Endothelial cell of umbilical vein (primary cell): ENCODE data around the gene ATP8A2. TPM values are rescaled to one million over a fixed set of nuclear protein-coding genes. Genes with fewer than 3 reads are reported as not detected.

Source experiments
- BruUV-seq: library from RNA; stranded (reverse); fragments of 400-500 nt; replicated peaks from 2 replicates; lab custom pipeline; 2021; lab: Mats Ljungman, UMichigan
- CTCF ChIA-PET: fragments of 300-600, 350-600 bp; sonication (Branson Sonifier 250); formaldehyde crosslinking; loops from one replicate; lab custom pipeline; 2021; ENCODE audit warnings: antibody characterized with exemption, inconsistent platforms; lab: Charles Lee
- POLR2A ChIA-PET: fragments of 300-600, 350-600 bp; sonication (Branson Sonifier 250); formaldehyde crosslinking; loops from one replicate; lab custom pipeline; 2021; ENCODE audit warnings: antibody characterized with exemption, inconsistent platforms; lab: Charles Lee
- DNase-seq: peaks from one replicate; pipeline ENCODE4 v3.0.0-alpha.2; 2011; ENCODE audit warnings: low read depth, low spot score
- FAIRE-seq: peaks from 2 replicates; lab custom pipeline; 2011; peaks lifted over from hg19 to GRCh38; lab: Jason Lieb, UNC
- H2AFZ ChIP-seq: 2 replicates; pipeline ENCODE4 v1.6.0; 2012; ENCODE audit warnings: low read depth, low read length, control low read depth, inconsistent platforms
- H3K27ac ChIP-seq: 2 replicates; pipeline ENCODE4 v1.5.1; 2011; ENCODE audit warnings: low read depth, mild to moderate bottlenecking, control low read depth, low read length, moderate library complexity; ENCODE audit not compliant: insufficient read depth
- H3K27me3 ChIP-seq, 2 experiments: 2 replicates each; pipeline versions ENCODE4 v1.6.0 to v1.6.1; 2011; ENCODE audit warnings: low read length in 2 of 2, mixed read lengths in 1 of 2; ENCODE audit not compliant: control insufficient read depth in 2 of 2, insufficient read depth in 2 of 2
- H3K36me3 ChIP-seq, 2 experiments: 2 replicates in 1 of 2; 3 replicates in 1 of 2; pipeline ENCODE4 v1.5.1; 2011; ENCODE audit warnings: low read length in 2 of 2, mild to moderate bottlenecking in 1 of 2, moderate library complexity in 1 of 2; ENCODE audit not compliant: control insufficient read depth in 2 of 2, insufficient read depth in 2 of 2; ENCODE audit errors: extremely low read depth in 1 of 2
- H3K4me1 ChIP-seq: 3 replicates; pipeline ENCODE4 v1.5.1; 2011; ENCODE audit warnings: mild to moderate bottlenecking, low read length; ENCODE audit not compliant: control insufficient read depth, insufficient read depth; ENCODE audit errors: extremely low read depth
- H3K4me2 ChIP-seq: 2 replicates; pipeline ENCODE4 v1.6.1; 2011; ENCODE audit warnings: low read length, control low read depth, mixed read lengths; ENCODE audit not compliant: insufficient read depth
- H3K4me3 ChIP-seq, 3 experiments: fragments of 200-600 bp in 1 of 3; sonication (generic), shearing (Covaris generic) in 1 of 3; replicated peaks in 1 of 3; 2 replicates each; pipeline ENCODE4 v1.5.1; 2011 to 2016; ENCODE audit warnings: control low read depth in 3 of 3, low read length in 3 of 3, mild to moderate bottlenecking in 2 of 3, inconsistent platforms in 1 of 3, low read depth in 1 of 3, moderate library complexity in 1 of 3; ENCODE audit not compliant: insufficient read depth in 1 of 3
- H3K79me2 ChIP-seq: 2 replicates; pipeline ENCODE4 v1.6.0; 2012; ENCODE audit warnings: low read length, inconsistent platforms; ENCODE audit not compliant: control insufficient read depth, insufficient read depth
- H3K9ac ChIP-seq: replicated peaks from 2 replicates; pipeline ENCODE3; 2011; ENCODE audit warnings: low read length, control low read depth; ENCODE audit not compliant: insufficient read depth; ENCODE audit errors: extremely low read depth
- H3K9me1 ChIP-seq: replicated peaks from 3 replicates; pipeline ENCODE4 v1.6.0; 2011; ENCODE audit warnings: mild to moderate bottlenecking, low read length; ENCODE audit not compliant: control insufficient read depth, insufficient read depth; ENCODE audit errors: extremely low read depth
- H3K9me3 ChIP-seq: replicated peaks from 2 replicates; pipeline ENCODE4 v1.5.1; 2012; ENCODE audit warnings: low read length, inconsistent platforms; ENCODE audit not compliant: control insufficient read depth, insufficient read depth
- H4K20me1 ChIP-seq: replicated peaks from 2 replicates; pipeline ENCODE3; 2011; ENCODE audit warnings: mild to moderate bottlenecking, low read length; ENCODE audit not compliant: control insufficient read depth, insufficient read depth; ENCODE audit errors: extremely low read depth
- CTCF ChIP-seq, 2 donors: IDR thresholded peaks; 1 replicate in 1 of 2; 2 replicates in 1 of 2; pipeline ENCODE4 v1.5.1; 2011; ENCODE audit warnings: low read length in 2 of 2, mild to moderate bottlenecking in 2 of 2, moderate library complexity in 2 of 2, control low read depth in 1 of 2, inconsistent platforms in 1 of 2, low read depth in 1 of 2; ENCODE audit not compliant: insufficient read depth in 1 of 2; ENCODE audit errors: extremely low read depth in 1 of 2
- EZH2 ChIP-seq: IDR thresholded peaks from 2 replicates; pipeline ENCODE4 v1.6.1; 2012; ENCODE audit warnings: borderline replicate concordance, low read depth, mild to moderate bottlenecking, moderate library complexity, low read length, inconsistent platforms; ENCODE audit not compliant: severe bottlenecking
- FOS ChIP-seq: IDR thresholded peaks from 2 replicates; pipeline ENCODE4 v1.6.1; 2011; ENCODE audit warnings: mild to moderate bottlenecking, low read length, moderate library complexity, borderline replicate concordance; ENCODE audit not compliant: insufficient read depth
- GATA2 ChIP-seq: IDR thresholded peaks from 2 replicates; pipeline ENCODE4 v1.7.0; 2011; ENCODE audit warnings: low read depth, mild to moderate bottlenecking, moderate library complexity, mixed read lengths, low read length; ENCODE audit not compliant: insufficient read length, insufficient read depth
- JUN ChIP-seq: IDR thresholded peaks from 2 replicates; pipeline ENCODE4 v1.6.1; 2011; ENCODE audit warnings: borderline replicate concordance, low read depth; ENCODE audit not compliant: insufficient read length, insufficient read depth
- MAX ChIP-seq: IDR thresholded peaks from 2 replicates; pipeline ENCODE4 v1.6.1; 2011; ENCODE audit not compliant: insufficient read depth, insufficient read length
- POLR2A ChIP-seq: IDR thresholded peaks from 2 replicates; pipeline ENCODE4 v1.6.1; 2012; ENCODE audit warnings: low read depth, mild to moderate bottlenecking, control low read depth, low read length
- POLR2AphosphoS5 ChIP-seq: IDR thresholded peaks from 2 replicates; pipeline ENCODE4 v1.6.1; 2012; ENCODE audit warnings: low read depth, mild to moderate bottlenecking, control low read depth, low read length, moderate library complexity; ENCODE audit not compliant: insufficient read depth
- dilution Hi-C: fragments of 300-500 bp; cut with MboI; formaldehyde crosslinking; loops from one replicate; pipeline ENCODE4 v1.15.0; 2019; ENCODE audit warnings: low sequenced_read_pairs; ENCODE audit not compliant: extremely low pct_ligation_motif_present
- intact Hi-C: fragments of 100-400 bp; cut with micrococcal nuclease; formaldehyde crosslinking; loops from one replicate; pipeline ENCODE4 v1.10.0; 2022
- polyA plus RNA-seq, 4 experiments: library from polyadenylated mRNA; depleted of rRNA in 3 of 4; stranded (reverse) in 3 of 4; unstranded in 1 of 4; fragments of >200 nt; gene quantifications; 2 replicates each; pipeline versions ENCODE4 v1.2.1 to v1.2.3, GENCODE V29; 2011 to 2012; ENCODE audit warnings: missing spikeins in 1 of 4
- total RNA-seq: library from RNA; stranded (reverse); gene quantifications from 2 replicates; pipeline ENCODE4 v1.2.3, GENCODE V29; 2021

ATP8A2 gene
- total and polyA plus RNA-seq, 2 donors (not counting 3 experiments of a cell fraction or from before 2014, with no cell fraction given): 0.11 to 0.49 TPM

DNA sequence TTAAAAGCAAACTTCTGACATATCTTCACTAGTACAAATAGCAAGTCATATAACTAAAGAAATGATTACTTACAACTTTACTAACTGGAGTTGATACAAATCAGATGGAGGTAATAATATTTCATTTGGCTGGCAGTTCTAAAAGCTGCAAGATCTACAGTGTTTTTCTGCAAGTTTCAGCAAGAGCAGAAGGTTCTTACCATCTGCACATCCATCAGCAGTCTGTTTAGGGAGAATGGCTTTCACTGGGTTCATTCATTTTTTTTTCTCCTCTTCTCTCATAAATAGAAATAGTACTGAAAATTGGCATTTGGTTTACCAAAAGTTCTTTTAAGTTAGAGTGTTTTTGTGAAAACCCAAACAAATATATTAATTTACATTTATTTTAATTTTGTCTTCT, 683.1 kb downstream of the ATP8A2 start:
- Histone ChIP-seq H2AFZ (no peak overlapping the region), H3K79me2 (peaks cover 10% of the 10 kb centered on the region), H3K4me1 (peaks cover 8% of the 10 kb centered on the region), H3K9ac (no peak overlapping the region), H3K27ac (no peak overlapping the region), H3K4me2 (no peak overlapping the region), H3K36me3 (no peaks in the 10 kb centered on the region), H4K20me1 (no peaks in the 10 kb centered on the region), H3K9me1 (no peaks in the 10 kb centered on the region), H3K4me3 (no peak overlapping the region), H3K9me3 (no peaks in the 10 kb centered on the region), H3K27me3 (peaks cover 10 to 13% of the 10 kb centered on the region in 2 experiments)
- no peak for DNase-seq
- TF ChIP-seq CTCF (IDR thresholded peaks at IDR 0.05; ENCODE audit: extremely low read depth in 1 of 2, insufficient read depth in 1 of 2, low read depth in 1 of 2, low read length in 2 of 2): no peak
- TF ChIP-seq FOS: no peak
- TF ChIP-seq POLR2AphosphoS5: no peak
- TF ChIP-seq POLR2A: no peak
- no peak for TF ChIP-seq GATA2
- TF ChIP-seq JUN: no peak
- TF ChIP-seq MAX: no peak
- no peak for TF ChIP-seq EZH2
- intact Hi-C loops: no loop called here
- dilution Hi-C loops: no loop called here
- BruUV-seq: no TSS peak
- CTCF ChIA-PET: interaction anchor here (0.6 kb wide), 1 partner anchor 18 kb away, joined by 3 read pairs; no protein-coding TSS in a partner anchor
- POLR2A ChIA-PET: no interaction called here
- FAIRE-seq: no peak
